Ascending aorta (tissue), 2 donors: Measurements from ENCODE around the gene AIF1L. TPM values are rescaled to one million over a fixed set of nuclear protein-coding genes. Genes with fewer than 3 reads are reported as not detected.

Experiments used
- DNase-seq, 2 donors: peaks; one replicate each; pipeline ENCODE4 v3.0.0-alpha.2; 2019; ENCODE audit warnings: low spot score in 2 of 2
- H3K27ac ChIP-seq, 2 donors: fragments of 200-600 bp; sonication (generic); one replicate each; pipeline ENCODE4 v1.5.1; 2016 to 2017; ENCODE audit warnings: mild to moderate bottlenecking in 1 of 2
- H3K27me3 ChIP-seq: fragments of 200-600 bp; sonication (generic); one replicate; pipeline ENCODE4 v1.5.1; 2017
- H3K36me3 ChIP-seq, 2 donors: fragments of 200-600 bp; sonication (generic); one replicate each; pipeline ENCODE4 v1.5.1; 2016
- H3K4me1 ChIP-seq, 2 donors: fragments of 200-600 bp; sonication (generic); one replicate each; pipeline ENCODE4 v1.5.1; 2016 to 2017; ENCODE audit warnings: mild to moderate bottlenecking in 1 of 2
- H3K4me3 ChIP-seq, 2 donors: fragments of 200-600 bp; sonication (generic); one replicate each; pipeline ENCODE4 v1.5.1; 2016 to 2017; ENCODE audit warnings: mild to moderate bottlenecking in 1 of 2
- H3K9me3 ChIP-seq, 2 donors: fragments of 200-600 bp; sonication (generic); one replicate each; pipeline ENCODE4 v1.5.1; 2016
- CTCF ChIP-seq, 3 experiments: fragments of 200-600 bp in 2 of 3; fragments of 450-650 bp in 1 of 3; sonication (generic) in 2 of 3; IDR thresholded peaks; one replicate each; pipeline ENCODE4 v1.5.1; 2016 to 2019; ENCODE audit warnings: antibody characterized with exemption in 3 of 3, mild to moderate bottlenecking in 1 of 3, moderate library complexity in 1 of 3
- intact Hi-C: fragments of 100-400 bp; cut with DNase I; formaldehyde crosslinking; loops from one replicate; pipeline ENCODE4 v1.15.1; 2023
- total RNA-seq: library from RNA; depleted of rRNA; stranded (reverse); fragments of >200 nt; gene quantifications from one replicate; pipeline ENCODE4 v1.1.0, GENCODE V29; 2016

Gene AIF1L
- total RNA-seq, 1 donor from 2014 or later, result 30.5 TPM

GRCh38 chr9:131062969-131063368, 33.4 kb upstream of the AIF1L start:
- Histone ChIP-seq H3K27me3 (no peaks in the 10 kb centered on the region), H3K27ac (no peak overlapping the region), H3K4me1 (no peaks in the 10 kb centered on the region), H3K9me3 (no peaks in the 10 kb centered on the region), H3K4me3 (no peak overlapping the region), H3K36me3 (no peaks in the 10 kb centered on the region)
- intact Hi-C loops, result no loop called here
- DNase-seq, result no peak
- no peak for TF ChIP-seq CTCF (IDR thresholded peaks at IDR 0.05)

GRCh38 chr9:131065599-131065998, 30.7 kb upstream of the AIF1L start:
- Histone ChIP-seq H3K9me3 (no peaks in the 10 kb centered on the region), H3K27ac (no peak overlapping the region), H3K27me3 (no peaks in the 10 kb centered on the region), H3K36me3 (no peaks in the 10 kb centered on the region), H3K4me3 (no peak overlapping the region), H3K4me1 (no peaks in the 10 kb centered on the region)
- TF ChIP-seq CTCF (IDR thresholded peaks at IDR 0.05), result no peak
- intact Hi-C loops, result no loop called here
- no peak for DNase-seq

GRCh38 chr9:131067625-131068024, 28.7 kb upstream of the AIF1L start:
- H3K4me1 ChIP-seq, result no peaks in the 10 kb centered on the region
- no peak overlapping the region for H3K4me3 ChIP-seq
- no peak for DNase-seq
- no peaks in the 10 kb centered on the region for H3K27me3 ChIP-seq
- no peak overlapping the region for H3K27ac ChIP-seq
- H3K9me3 ChIP-seq, result no peaks in the 10 kb centered on the region
- intact Hi-C loops, result no loop called here
- no peak for TF ChIP-seq CTCF (IDR thresholded peaks at IDR 0.05)
- H3K36me3 ChIP-seq, result no peaks in the 10 kb centered on the region

GRCh38 chr9:131068076-131068816, 28.1 kb upstream of the AIF1L start:
- Histone ChIP-seq H3K9me3 (no peaks in the 10 kb centered on the region), H3K36me3 (no peaks in the 10 kb centered on the region), H3K4me3 (no peak overlapping the region), H3K27me3 (no peaks in the 10 kb centered on the region), H3K4me1 (no peaks in the 10 kb centered on the region), H3K27ac (no peak overlapping the region)
- intact Hi-C loops, result no loop called here
- no peak for DNase-seq
- TF ChIP-seq CTCF (IDR thresholded peaks at IDR 0.05), result no peak

- DNase-seq, result no peak
- no peaks in the 10 kb centered on the region for H3K9me3 ChIP-seq
- no peak overlapping the region for H3K4me3 ChIP-seq
- intact Hi-C loops, result no loop called here
- H3K36me3 ChIP-seq, result no peaks in the 10 kb centered on the region
- no peaks in the 10 kb centered on the region for H3K4me1 ChIP-seq
- no peak for TF ChIP-seq CTCF (IDR thresholded peaks at IDR 0.05)
- no peaks in the 10 kb centered on the region for H3K27me3 ChIP-seq
- H3K27ac ChIP-seq, result no peak overlapping the region
Observed at GRCh38 chr9:131069699-131070098, 26.6 kb upstream of the AIF1L start.
